Measurements from ENCODE around the gene RRAD.

RRAD gene

GRCh38 chr16:66918355-66918754 is 7.0 kb downstream of the RRAD start:
- no peak overlapping the region for H3K4me3 Mint-ChIP-seq

GRCh38 chr16:66917741-66918140 is 7.6 kb downstream of the RRAD start:
- DNase-seq (ENCODE audit: low spot score in 2 of 2) (no peak), ATAC-seq (no peak)
- H3K4me1 Mint-ChIP-seq: no peaks in the 10 kb centered on the region
- H3K4me3 Mint-ChIP-seq: no peak overlapping the region
- H3K27ac Mint-ChIP-seq: no peak overlapping the region
- no peaks in the 10 kb centered on the region for H3K36me3 Mint-ChIP-seq
- H3K9me3 Mint-ChIP-seq: no peaks in the 10 kb centered on the region

More at GRCh38 chr16:66918355-66918754, 7.0 kb downstream of the RRAD start:
- Mint-ChIP-seq H3K36me3 (no peaks in the 10 kb centered on the region), H3K9me3 (no peaks in the 10 kb centered on the region), H3K27ac (no peak overlapping the region), H3K4me1 (peaks cover 2% of the 10 kb centered on the region)
- ATAC-seq: no peak
- no peak for DNase-seq (ENCODE audit: low spot score in 2 of 2)

- Mint-ChIP-seq H3K9me3 (no peaks in the 10 kb centered on the region), H3K27ac (no peak overlapping the region), H3K4me3 (no peak overlapping the region), H3K4me1 (no peaks in the 10 kb centered on the region), H3K36me3 (no peaks in the 10 kb centered on the region)
- ATAC-seq (no peak), DNase-seq (ENCODE audit: low spot score in 2 of 2) (no peak)
Measured at GRCh38 chr16:66916518-66916917, 8.8 kb downstream of the RRAD start.

- H3K4me3 Mint-ChIP-seq: no peak overlapping the region
- no peaks in the 10 kb centered on the region for H3K4me1 Mint-ChIP-seq
- H3K36me3 Mint-ChIP-seq: no peaks in the 10 kb centered on the region
Measured at GRCh38 chr16:66915041-66915440, 10.3 kb downstream of the RRAD start.

GRCh38 chr16:66914541-66914940 is 10.8 kb downstream of the RRAD start:
- H3K4me1 Mint-ChIP-seq: no peaks in the 10 kb centered on the region
- no peaks in the 10 kb centered on the region for H3K36me3 Mint-ChIP-seq
- H3K27ac Mint-ChIP-seq: peak overlapping the region; percentile 1
- H3K4me3 Mint-ChIP-seq: no peak overlapping the region
- no peaks in the 10 kb centered on the region for H3K9me3 Mint-ChIP-seq
- ATAC-seq: no peak
- no peak for DNase-seq (ENCODE audit: low spot score in 2 of 2)

More at GRCh38 chr16:66915041-66915440, 10.3 kb downstream of the RRAD start:
- ATAC-seq (no peak), DNase-seq (ENCODE audit: low spot score in 2 of 2) (no peak)
- Mint-ChIP-seq H3K9me3 (no peaks in the 10 kb centered on the region), H3K27ac (peak overlapping the region; percentile 1)

- Mint-ChIP-seq H3K4me1 (no peaks in the 10 kb centered on the region), H3K27ac (peak overlapping the region; percentile 1), H3K4me3 (no peak overlapping the region), H3K36me3 (no peaks in the 10 kb centered on the region), H3K9me3 (no peaks in the 10 kb centered on the region)
- no peak for DNase-seq (ENCODE audit: low spot score in 2 of 2)
- ATAC-seq: no peak
Measured at GRCh38 chr16:66913711-66914110, 11.6 kb downstream of the RRAD start.

GRCh38 chr16:66913081-66913480 is 12.3 kb downstream of the RRAD start:
- ATAC-seq: no peak
- Mint-ChIP-seq H3K36me3 (no peaks in the 10 kb centered on the region), H3K4me1 (no peaks in the 10 kb centered on the region), H3K9me3 (no peaks in the 10 kb centered on the region), H3K27ac (no peak overlapping the region), H3K4me3 (no peak overlapping the region)
- no peak for DNase-seq (ENCODE audit: low spot score in 2 of 2)

- DNase-seq (ENCODE audit: low spot score in 2 of 2) (no peak), ATAC-seq (no peak)
- H3K27ac Mint-ChIP-seq: no peak overlapping the region
- H3K4me3 Mint-ChIP-seq: no peak overlapping the region
- H3K4me1 Mint-ChIP-seq: no peaks in the 10 kb centered on the region
- no peaks in the 10 kb centered on the region for H3K9me3 Mint-ChIP-seq
- H3K36me3 Mint-ChIP-seq: no peaks in the 10 kb centered on the region
Measured at GRCh38 chr16:66911801-66912200, 13.5 kb downstream of the RRAD start.

GRCh38 chr16:66911112-66911511 is 14.2 kb downstream of the RRAD start:
- ATAC-seq (no peak), DNase-seq (ENCODE audit: low spot score in 2 of 2) (no peak)
- Mint-ChIP-seq H3K9me3 (no peaks in the 10 kb centered on the region), H3K4me3 (no peak overlapping the region), H3K27ac (no peak overlapping the region), H3K36me3 (no peaks in the 10 kb centered on the region), H3K4me1 (peaks cover 5% of the 10 kb centered on the region)

GRCh38 chr16:66910175-66910940 is 15.0 kb downstream of the RRAD start:
- ATAC-seq (no peak), DNase-seq (ENCODE audit: low spot score in 2 of 2) (no peak)
- Mint-ChIP-seq H3K36me3 (no peaks in the 10 kb centered on the region), H3K9me3 (no peaks in the 10 kb centered on the region), H3K4me3 (no peak overlapping the region), H3K4me1 (peaks cover 9% of the 10 kb centered on the region), H3K27ac (no peak overlapping the region)

GRCh38 chr16:66908762-66909559 is 16.4 kb downstream of the RRAD start:
- Mint-ChIP-seq H3K9me3 (no peaks in the 10 kb centered on the region), H3K27ac (no peak overlapping the region), H3K36me3 (no peaks in the 10 kb centered on the region), H3K4me1 (peaks cover 9% of the 10 kb centered on the region), H3K4me3 (no peak overlapping the region)
- ATAC-seq (no peak), DNase-seq (ENCODE audit: low spot score in 2 of 2) (no peak)

GRCh38 chr16:66908116-66908515 is 17.2 kb downstream of the RRAD start:
- H3K9me3 Mint-ChIP-seq: no peaks in the 10 kb centered on the region
- ATAC-seq: no peak
- no peaks in the 10 kb centered on the region for H3K36me3 Mint-ChIP-seq
- H3K4me3 Mint-ChIP-seq: no peak overlapping the region
- H3K4me1 Mint-ChIP-seq: peaks cover 9% of the 10 kb centered on the region
- no peak for DNase-seq (ENCODE audit: low spot score in 2 of 2)
- no peak overlapping the region for H3K27ac Mint-ChIP-seq

- Mint-ChIP-seq H3K4me3 (no peak overlapping the region), H3K9me3 (no peaks in the 10 kb centered on the region), H3K4me1 (peaks cover 9% of the 10 kb centered on the region), H3K36me3 (no peaks in the 10 kb centered on the region), H3K27ac (no peak overlapping the region)
- ATAC-seq (no peak), DNase-seq (ENCODE audit: low spot score in 2 of 2) (no peak)
Measured at GRCh38 chr16:66906916-66907836, 18.2 kb downstream of the RRAD start.

- DNase-seq (ENCODE audit: low spot score in 2 of 2) (no peak), ATAC-seq (peak; percentile 20)
- H3K27ac Mint-ChIP-seq: no peak overlapping the region
- no peaks in the 10 kb centered on the region for H3K36me3 Mint-ChIP-seq
- peaks cover 9% of the 10 kb centered on the region for H3K4me1 Mint-ChIP-seq
- no peaks in the 10 kb centered on the region for H3K9me3 Mint-ChIP-seq
- no peak overlapping the region for H3K4me3 Mint-ChIP-seq
Measured at GRCh38 chr16:66905633-66906539, 19.4 kb downstream of the RRAD start.
